ENCODE results near the gene CXCL10. TPM values are rescaled to one million over a fixed set of nuclear protein-coding genes. Genes with fewer than 3 reads are reported as not detected.

CXCL10 gene
- total and polyA plus RNA-seq, 2 of the 4 experiments (the other 2 are of a cell fraction) = 0.15 to 0.18 TPM

DNA sequence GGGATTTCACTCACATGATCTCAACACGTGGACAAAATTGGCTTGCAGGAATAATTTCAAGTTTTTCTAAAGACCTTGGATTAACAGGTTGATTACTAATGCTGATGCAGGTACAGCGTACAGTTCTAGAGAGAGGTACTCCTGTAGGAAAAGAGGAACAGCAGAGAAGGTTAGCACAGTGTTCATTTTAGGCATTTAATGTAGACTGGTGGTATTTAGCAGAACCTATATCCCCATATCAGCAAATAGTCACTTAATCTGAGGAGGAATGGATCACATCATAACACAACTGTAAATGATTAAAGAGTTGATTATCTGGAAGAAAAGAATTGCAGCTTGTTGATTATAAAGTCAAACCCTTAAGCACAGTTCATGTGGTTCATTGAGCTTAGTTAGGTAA, 620 bp downstream of the CXCL10 start:
- no TSS peak for BruUV-seq (replicated peaks)

More for the DNA sequence above, 620 bp downstream of the CXCL10 start:
- Histone ChIP-seq H3K79me1 (ENCODE audit: low read depth in 1 of 2, low read length in 2 of 2) (no peaks in the 10 kb centered on the region), H2AK9ac (replicated peaks; ENCODE audit: low read depth, low read length, poor library complexity) (no peak overlapping the region), H3K9me3 (ENCODE audit: control insufficient read depth, insufficient read depth, low read length) (no peaks in the 10 kb centered on the region), H3K27ac (ENCODE audit: insufficient read depth, low read length) (no peak overlapping the region), H3K4me1 (ENCODE audit: control insufficient read depth, insufficient read depth, low read length) (0 out of 2 replicates have a peak, but pooled peaks cover 2% of the 10 kb centered on the region), H3K9ac (ENCODE audit: low read depth, low read length) (no peak overlapping the region), H2BK20ac (ENCODE audit: low read depth, low read length) (no peak overlapping the region), H4K8ac (ENCODE audit: low read depth in 2 of 2, low read length in 2 of 2) (no peak overlapping the region), H3K14ac (replicated peaks; ENCODE audit: low read depth, low read length) (no peak overlapping the region), H3K36me3 (ENCODE audit: control insufficient read depth, insufficient read depth, low read length) (no peaks in the 10 kb centered on the region), H3K4me3 (ENCODE audit: insufficient read depth, low read depth, low read length) (no peak overlapping the region), H4K5ac (ENCODE audit: low read depth, low read length) (no peak overlapping the region), H2AK5ac (ENCODE audit: low read depth, low read length) (no peak overlapping the region), H3K23ac (ENCODE audit: low read depth, low read length) (no peak overlapping the region), H3K18ac (ENCODE audit: low read depth, low read length) (no peak overlapping the region), H2BK15ac (ENCODE audit: low read depth, low read length) (no peak overlapping the region), H2AFZ (replicated peaks; ENCODE audit: low read length, poor library complexity) (no peak overlapping the region), H3K56ac (ENCODE audit: extremely low read depth, insufficient read depth, low read length) (no peak overlapping the region), H3K4ac (ENCODE audit: low read depth, low read length) (no peak overlapping the region), H4K91ac (ENCODE audit: insufficient read depth, low read depth, low read length) (no peak overlapping the region), H3K9me1 (ENCODE audit: insufficient read depth, low read length) (no peaks in the 10 kb centered on the region), H2BK120ac (ENCODE audit: low read depth, low read length) (no peak overlapping the region), H3K27me3 (ENCODE audit: control insufficient read depth, insufficient read depth, low read length) (no peaks in the 10 kb centered on the region), H3K4me2 (ENCODE audit: low read depth, low read length) (no peak overlapping the region), H2BK5ac (ENCODE audit: low read depth, low read length, poor library complexity, severe bottlenecking) (no peak overlapping the region), H4K20me1 (ENCODE audit: insufficient read depth, low read length) (no peaks in the 10 kb centered on the region)
- no peak for TF ChIP-seq CHD1 (IDR thresholded peaks at IDR 0.05; ENCODE audit: low read depth, low read length)
- TF ChIP-seq RCOR1 (IDR thresholded peaks at IDR 0.05; ENCODE audit: insufficient replicate concordance, low read length) = no peak
- no peak for TF ChIP-seq MAFK (IDR thresholded peaks at IDR 0.05; ENCODE audit: low read depth, low read length)
- TF ChIP-seq USF2 (IDR thresholded peaks at IDR 0.05; ENCODE audit: low read depth, low read length) = no peak
- TF ChIP-seq MAZ (IDR thresholded peaks at IDR 0.05; ENCODE audit: borderline replicate concordance, low read depth, low read length) = no peak
- TF ChIP-seq BHLHE40 (IDR thresholded peaks at IDR 0.05; ENCODE audit: low read depth, low read length) = no peak
- no peak for TF ChIP-seq CTCF (conservative IDR thresholded peaks at IDR 0.05; ENCODE audit: low read depth, low read length)
- no peak for TF ChIP-seq MXI1 (IDR thresholded peaks at IDR 0.05; ENCODE audit: borderline replicate concordance, low read depth, low read length)
- TF ChIP-seq SMC3 (IDR thresholded peaks at IDR 0.05; ENCODE audit: low read depth, low read length) = no peak
- no peak for TF ChIP-seq NFE2L2 (IDR thresholded peaks at IDR 0.05; ENCODE audit: low read depth, low read length)
- no peak for TF ChIP-seq FOS (IDR thresholded peaks at IDR 0.05; ENCODE audit: low read depth, low read length)
- TF ChIP-seq POLR2A (IDR thresholded peaks at IDR 0.05; ENCODE audit: low read depth, low read length) = no peak
- TF ChIP-seq, protein P1, sequence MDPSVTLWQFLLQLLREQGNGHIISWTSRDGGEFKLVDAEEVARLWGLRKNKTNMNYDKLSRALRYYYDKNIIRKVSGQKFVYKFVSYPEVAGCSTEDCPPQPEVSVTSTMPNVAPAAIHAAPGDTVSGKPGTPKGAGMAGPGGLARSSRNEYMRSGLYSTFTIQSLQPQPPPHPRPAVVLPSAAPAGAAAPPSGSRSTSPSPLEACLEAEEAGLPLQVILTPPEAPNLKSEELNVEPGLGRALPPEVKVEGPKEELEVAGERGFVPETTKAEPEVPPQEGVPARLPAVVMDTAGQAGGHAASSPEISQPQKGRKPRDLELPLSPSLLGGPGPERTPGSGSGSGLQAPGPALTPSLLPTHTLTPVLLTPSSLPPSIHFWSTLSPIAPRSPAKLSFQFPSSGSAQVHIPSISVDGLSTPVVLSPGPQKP (IDR thresholded peaks at IDR 0.05; ENCODE audit: borderline replicate concordance, low read depth, low read length) = no peak
- no peak for TF ChIP-seq RAD21 (IDR thresholded peaks at IDR 0.05; ENCODE audit: low read length)
- no peak for TF ChIP-seq CEBPB (IDR thresholded peaks at IDR 0.05; ENCODE audit: low read depth, low read length)
- TF ChIP-seq RFX5 (IDR thresholded peaks at IDR 0.05; ENCODE audit: low read depth, low read length) = no peak
- CTCF ChIA-PET = no interaction called here
- ATAC-seq (ENCODE audit: low read depth) (no peak), DNase-seq (no peak)
- dilution Hi-C loops (cut with HindIII; ENCODE audit: low sequenced_read_pairs, unreplicated experiment) (no loop called here), in situ Hi-C loops (cut with MboI; ENCODE audit: low sequenced_read_pairs) (no loop called here), intact Hi-C loops (cut with micrococcal nuclease) (no loop called here)
- POLR2A ChIA-PET (ENCODE audit: unreplicated experiment) = no interaction called here
- no CpG with 5 or more reads among the region's 2 CpGs for WGBS, 2 experiments (ENCODE audit: extremely low coverage in 2 of 2, insufficient read length in 1 of 2)
